Vagina (tissue), 2 donors: ENCODE measurements around the gene VTI1A.

Source experiments
- POLR2A ChIP-seq, 2 donors: fragments of 450-650 bp; IDR thresholded peaks; one replicate each; pipeline ENCODE4 v1.6.1; 2017; ENCODE audit warnings: antibody characterized with exemption in 2 of 2, mild to moderate bottlenecking in 2 of 2, moderate library complexity in 2 of 2
- POLR2AphosphoS5 ChIP-seq, 2 donors: sonication (generic); formaldehyde crosslinking; IDR thresholded peaks; one replicate each; pipeline ENCODE4 v1.9.0; 2017; ENCODE audit warnings: antibody characterized with exemption in 2 of 2, mild to moderate bottlenecking in 2 of 2, low read depth in 1 of 2; ENCODE audit not compliant: insufficient read depth in 1 of 2
- TF ChIP-seq, protein P1 (sequence below), 3 experiments: fragments of 450-650 bp in 2 of 3; fragments of 200-600 bp in 1 of 3; sonication (generic) in 1 of 3; IDR thresholded peaks; one replicate each; pipeline ENCODE4 v1.5.1; 2017 to 2019; ENCODE audit warnings: antibody characterized with exemption in 3 of 3, mild to moderate bottlenecking in 2 of 3, moderate library complexity in 2 of 3

DNA sequence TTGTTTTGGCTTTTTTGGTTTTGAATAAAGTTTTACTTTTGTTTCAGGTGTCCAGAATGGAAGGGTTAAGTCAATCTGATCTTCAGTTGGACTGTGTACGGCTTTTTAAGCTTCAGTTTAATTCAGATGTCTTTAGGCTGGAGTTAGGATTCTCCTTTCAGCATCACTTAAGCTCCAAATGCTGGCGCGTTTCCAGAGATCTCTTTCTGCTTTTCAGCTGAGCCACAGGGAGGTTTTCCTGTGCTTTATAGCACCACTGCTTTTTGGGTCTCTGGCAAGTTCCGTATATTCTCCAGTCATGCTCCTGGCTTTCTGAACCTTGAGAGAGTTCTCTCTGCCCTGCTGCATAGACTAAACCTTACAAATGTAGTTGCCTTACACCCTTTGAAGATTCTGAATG lies 60.0 kb downstream of the VTI1A start:
- TF ChIP-seq, protein P1, sequence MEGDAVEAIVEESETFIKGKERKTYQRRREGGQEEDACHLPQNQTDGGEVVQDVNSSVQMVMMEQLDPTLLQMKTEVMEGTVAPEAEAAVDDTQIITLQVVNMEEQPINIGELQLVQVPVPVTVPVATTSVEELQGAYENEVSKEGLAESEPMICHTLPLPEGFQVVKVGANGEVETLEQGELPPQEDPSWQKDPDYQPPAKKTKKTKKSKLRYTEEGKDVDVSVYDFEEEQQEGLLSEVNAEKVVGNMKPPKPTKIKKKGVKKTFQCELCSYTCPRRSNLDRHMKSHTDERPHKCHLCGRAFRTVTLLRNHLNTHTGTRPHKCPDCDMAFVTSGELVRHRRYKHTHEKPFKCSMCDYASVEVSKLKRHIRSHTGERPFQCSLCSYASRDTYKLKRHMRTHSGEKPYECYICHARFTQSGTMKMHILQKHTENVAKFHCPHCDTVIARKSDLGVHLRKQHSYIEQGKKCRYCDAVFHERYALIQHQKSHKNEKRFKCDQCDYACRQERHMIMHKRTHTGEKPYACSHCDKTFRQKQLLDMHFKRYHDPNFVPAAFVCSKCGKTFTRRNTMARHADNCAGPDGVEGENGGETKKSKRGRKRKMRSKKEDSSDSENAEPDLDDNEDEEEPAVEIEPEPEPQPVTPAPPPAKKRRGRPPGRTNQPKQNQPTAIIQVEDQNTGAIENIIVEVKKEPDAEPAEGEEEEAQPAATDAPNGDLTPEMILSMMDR (IDR thresholded peaks at IDR 0.05): no peak
- no peak for TF ChIP-seq POLR2A (IDR thresholded peaks at IDR 0.05)
- no peak for TF ChIP-seq POLR2AphosphoS5 (IDR thresholded peaks at IDR 0.05; ENCODE audit: insufficient read depth in 1 of 2, low read depth in 1 of 2)
